DMS79 treated with DMSO at 0.1 percent for 48 hours (cell line): Measurements from ENCODE around the gene RAB31.
"Not testable (repeated sequence)": the region's sequence is repeated elsewhere in the genome, so short reads cannot be mapped to it uniquely, and the experiment has no call there.

Source experiments
- DNase-seq: peaks from one replicate; lab custom pipeline; 2025; lab: John Stamatoyannopoulos, UW

Gene RAB31

GRCh38 chr18:9890196-9890595 lies 182.1 kb downstream of the RAB31 start:
- no peak for DNase-seq

GRCh38 chr18:9890957-9891356 lies 182.9 kb downstream of the RAB31 start:
- no peak for DNase-seq

GRCh38 chr18:9891515-9891914 lies 183.4 kb downstream of the RAB31 start:
- DNase-seq = not testable (repeated sequence)

- no peak for DNase-seq
Measured at GRCh38 chr18:9894454-9895068, 186.5 kb downstream of the RAB31 start.

- no peak for DNase-seq
Measured at GRCh38 chr18:9897129-9897528, 189.0 kb downstream of the RAB31 start.

- DNase-seq = not testable (repeated sequence)
Measured at GRCh38 chr18:9897787-9898291, 189.7 kb downstream of the RAB31 start.

- no peak for DNase-seq
Measured at GRCh38 chr18:9898792-9899549, 190.9 kb downstream of the RAB31 start.

- DNase-seq = not testable (repeated sequence)
Measured at GRCh38 chr18:9899550-9899930, 191.4 kb downstream of the RAB31 start.

- no peak for DNase-seq
Measured at GRCh38 chr18:9900699-9901098, 192.6 kb downstream of the RAB31 start.

GRCh38 chr18:9901377-9901776 lies 193.3 kb downstream of the RAB31 start:
- DNase-seq = no peak

- not testable (repeated sequence) for DNase-seq
Measured at GRCh38 chr18:9902264-9902663, 194.2 kb downstream of the RAB31 start.

- no peak for DNase-seq
Measured at GRCh38 chr18:9902832-9903231, 194.7 kb downstream of the RAB31 start.

GRCh38 chr18:9905401-9905922 lies 197.4 kb downstream of the RAB31 start:
- no peak for DNase-seq

GRCh38 chr18:9906481-9906880 lies 198.4 kb downstream of the RAB31 start:
- no peak for DNase-seq

- no peak for DNase-seq
Measured at GRCh38 chr18:9907867-9908266, 199.8 kb downstream of the RAB31 start.

GRCh38 chr18:9910071-9910470 lies 202.0 kb downstream of the RAB31 start:
- DNase-seq = no peak

- DNase-seq = no peak
Measured at GRCh38 chr18:9910661-9911060, 202.6 kb downstream of the RAB31 start.

GRCh38 chr18:9911226-9911625 lies 203.1 kb downstream of the RAB31 start:
- no peak for DNase-seq
